Neural cell (in vitro differentiated cells): Measurements from ENCODE around the gene FBLN7.

Experiments used
- CTCF ChIP-seq: fragments of 450-650 bp; IDR thresholded peaks from 2 replicates; pipeline ENCODE4 v1.5.1; 2014; ENCODE audit warnings: antibody characterized with exemption, mild to moderate bottlenecking, moderate library complexity; ENCODE audit not compliant: poor library complexity, severe bottlenecking
- EP300 ChIP-seq: fragments of 450-650 bp; conservative IDR thresholded peaks from 2 replicates; pipeline ENCODE4 v1.6.1; 2014; ENCODE audit warnings: antibody characterized with exemption, mild to moderate bottlenecking, moderate library complexity; ENCODE audit not compliant: poor library complexity, severe bottlenecking
- EZH2 ChIP-seq: fragments of 200-600, 300-800 bp; shearing (Covaris generic), sonication (generic); IDR thresholded peaks from 2 replicates; pipeline ENCODE4 v1.6.1; 2014; ENCODE audit warnings: antibody characterized with exemption, low read length, borderline replicate concordance, mild to moderate bottlenecking; ENCODE audit not compliant: insufficient read depth, poor library complexity, severe bottlenecking
- POLR2AphosphoS5 ChIP-seq: IDR thresholded peaks from 2 replicates; pipeline ENCODE4 v1.6.1; 2012
- RAD21 ChIP-seq: fragments of 450-650 bp; conservative IDR thresholded peaks from 2 replicates; pipeline ENCODE4 v1.6.1; 2014; ENCODE audit warnings: antibody characterized with exemption, mild to moderate bottlenecking, moderate library complexity
- REST ChIP-seq: IDR thresholded peaks from 2 replicates; pipeline ENCODE4 v1.6.1; 2012; ENCODE audit warnings: borderline replicate concordance
- SMC3 ChIP-seq: fragments of 450-650 bp; conservative IDR thresholded peaks from 2 replicates; pipeline ENCODE4 v1.6.1; 2014; ENCODE audit warnings: antibody characterized with exemption, mild to moderate bottlenecking, moderate library complexity; ENCODE audit not compliant: poor library complexity

- TF ChIP-seq SMC3 (no peak), CTCF (no peak), RAD21 (no peak), EP300 (no peak), REST (no peak), POLR2AphosphoS5 (no peak), EZH2 (no peak)
Measured at GRCh38 chr2:112093216-112093615, 45.0 kb upstream of the FBLN7 start.
